ENCODE results near the gene CRIP2.

GRCh38 chr14:105525861-105526775, 51.5 kb downstream of the CRIP2 start, which contains the start of gene TMEM121:
- TF ChIP-seq EZH2 (IDR thresholded peaks at IDR 0.05; ENCODE audit: borderline replicate concordance, control insufficient read depth, low read depth, low read length) (no peak), NFIC (IDR thresholded peaks at IDR 0.05; ENCODE audit: low read depth, low read length) (no peak)
- TF ChIP-seq, protein P1, sequence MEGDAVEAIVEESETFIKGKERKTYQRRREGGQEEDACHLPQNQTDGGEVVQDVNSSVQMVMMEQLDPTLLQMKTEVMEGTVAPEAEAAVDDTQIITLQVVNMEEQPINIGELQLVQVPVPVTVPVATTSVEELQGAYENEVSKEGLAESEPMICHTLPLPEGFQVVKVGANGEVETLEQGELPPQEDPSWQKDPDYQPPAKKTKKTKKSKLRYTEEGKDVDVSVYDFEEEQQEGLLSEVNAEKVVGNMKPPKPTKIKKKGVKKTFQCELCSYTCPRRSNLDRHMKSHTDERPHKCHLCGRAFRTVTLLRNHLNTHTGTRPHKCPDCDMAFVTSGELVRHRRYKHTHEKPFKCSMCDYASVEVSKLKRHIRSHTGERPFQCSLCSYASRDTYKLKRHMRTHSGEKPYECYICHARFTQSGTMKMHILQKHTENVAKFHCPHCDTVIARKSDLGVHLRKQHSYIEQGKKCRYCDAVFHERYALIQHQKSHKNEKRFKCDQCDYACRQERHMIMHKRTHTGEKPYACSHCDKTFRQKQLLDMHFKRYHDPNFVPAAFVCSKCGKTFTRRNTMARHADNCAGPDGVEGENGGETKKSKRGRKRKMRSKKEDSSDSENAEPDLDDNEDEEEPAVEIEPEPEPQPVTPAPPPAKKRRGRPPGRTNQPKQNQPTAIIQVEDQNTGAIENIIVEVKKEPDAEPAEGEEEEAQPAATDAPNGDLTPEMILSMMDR (IDR thresholded peaks at IDR 0.05 in 2 of 3, conservative IDR thresholded peaks at IDR 0.05 in 1 of 3; ENCODE audit: control insufficient read depth in 2 of 3, extremely low read depth in 1 of 3, insufficient read depth in 1 of 3, low read depth in 3 of 3, low read length in 3 of 3): no peak
